ENCODE results near the gene TFPI2.
"Not testable (repeated sequence)": the region's sequence is repeated elsewhere in the genome, so short reads cannot be mapped to it uniquely, and the experiment has no call there.

TFPI2 gene, protein sequence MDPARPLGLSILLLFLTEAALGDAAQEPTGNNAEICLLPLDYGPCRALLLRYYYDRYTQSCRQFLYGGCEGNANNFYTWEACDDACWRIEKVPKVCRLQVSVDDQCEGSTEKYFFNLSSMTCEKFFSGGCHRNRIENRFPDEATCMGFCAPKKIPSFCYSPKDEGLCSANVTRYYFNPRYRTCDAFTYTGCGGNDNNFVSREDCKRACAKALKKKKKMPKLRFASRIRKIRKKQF

DNA sequence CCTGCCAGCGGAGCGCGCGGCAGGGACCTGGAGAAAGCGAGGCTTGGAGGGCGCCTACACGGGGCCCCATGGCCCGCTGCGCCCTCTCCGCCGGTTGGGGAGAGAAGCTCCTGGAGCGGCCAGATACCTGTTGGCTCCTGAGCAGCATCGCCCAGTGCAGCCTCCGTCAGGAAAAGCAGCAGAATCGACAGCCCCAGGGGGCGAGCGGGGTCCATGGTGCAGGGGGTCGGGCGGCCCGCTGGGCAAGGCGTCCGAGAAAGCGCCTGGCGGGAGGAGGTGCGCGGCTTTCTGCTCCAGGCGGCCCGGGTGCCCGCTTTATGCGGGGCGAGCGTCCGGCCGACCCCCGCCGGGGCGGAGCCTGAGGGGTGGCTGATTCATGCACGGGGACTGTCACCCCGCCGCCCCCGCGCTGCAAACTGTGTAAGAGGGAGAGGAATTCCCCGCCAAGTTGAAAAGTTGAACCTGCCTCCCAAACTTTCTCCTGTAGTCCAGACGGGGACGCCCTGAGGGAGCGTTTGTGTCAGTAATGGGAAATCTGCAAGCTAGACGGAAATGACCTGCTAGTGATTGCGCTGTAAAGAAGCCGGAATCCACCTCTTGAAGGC is at the start of gene TFPI2:
TSS of gene TFPI2 (minus strand) at position 290 of the 605 bp plus-strand sequence. CDS start at position 215, 75 bp downstream.
- no peak for DNase-seq

DNA sequence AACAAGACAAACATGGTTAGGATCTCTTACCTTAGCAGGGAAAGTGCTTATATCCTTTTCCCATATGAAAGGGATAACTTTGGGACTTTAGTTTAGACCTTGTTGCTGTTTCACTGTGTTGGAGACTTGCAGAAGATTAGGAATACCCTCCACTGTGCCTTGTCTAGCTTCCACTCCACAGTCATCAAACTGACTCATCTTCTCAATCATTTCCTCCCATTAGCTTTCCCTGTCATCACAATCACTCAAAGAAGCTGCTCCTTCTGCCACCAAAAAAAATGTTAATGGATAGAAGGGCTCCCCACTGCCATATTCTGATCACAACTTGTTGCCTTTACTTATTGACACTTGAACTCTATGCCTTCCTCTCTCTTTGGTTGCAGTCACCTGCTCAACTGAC is 47.7 kb upstream of the TFPI2 start:
- no peak for DNase-seq

DNA sequence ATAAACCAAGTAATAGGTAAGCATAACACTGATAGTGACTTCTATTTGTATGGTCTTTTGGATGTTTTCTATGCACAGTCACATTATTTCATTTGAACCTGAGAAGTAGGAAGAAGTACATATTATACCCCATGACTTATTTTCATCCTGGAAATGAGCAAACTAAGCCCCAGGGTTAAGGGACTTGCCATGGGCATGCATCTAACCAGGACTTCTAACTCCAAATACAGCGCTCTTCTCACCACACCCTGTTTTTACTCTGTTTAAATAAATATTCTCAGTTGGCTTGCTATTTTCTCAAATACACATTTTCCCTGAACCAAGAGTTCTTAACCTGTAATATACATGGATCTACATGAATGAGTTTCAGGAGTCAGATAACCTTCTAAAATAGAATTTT is 47.3 kb upstream of the TFPI2 start:
- no peak for DNase-seq

DNA sequence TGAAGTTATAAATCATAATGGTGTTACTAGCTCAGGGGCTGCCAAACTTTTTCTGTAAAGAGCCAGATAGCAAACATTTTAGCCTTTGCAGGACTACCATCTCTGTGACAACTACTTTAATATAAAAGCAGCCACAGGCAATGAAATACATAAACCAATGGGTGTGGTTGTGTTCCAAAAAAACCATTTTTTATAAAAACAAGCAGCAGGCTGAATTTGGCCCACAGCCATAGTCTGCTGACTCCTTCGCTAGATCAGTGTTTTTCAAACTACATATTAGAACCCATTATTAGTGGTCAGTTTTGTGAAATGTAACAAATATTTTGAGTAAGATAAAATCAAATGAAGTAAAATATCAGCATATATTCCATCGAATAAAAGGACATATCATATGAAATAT is 44.5 kb upstream of the TFPI2 start:
- no peak for DNase-seq

DNA sequence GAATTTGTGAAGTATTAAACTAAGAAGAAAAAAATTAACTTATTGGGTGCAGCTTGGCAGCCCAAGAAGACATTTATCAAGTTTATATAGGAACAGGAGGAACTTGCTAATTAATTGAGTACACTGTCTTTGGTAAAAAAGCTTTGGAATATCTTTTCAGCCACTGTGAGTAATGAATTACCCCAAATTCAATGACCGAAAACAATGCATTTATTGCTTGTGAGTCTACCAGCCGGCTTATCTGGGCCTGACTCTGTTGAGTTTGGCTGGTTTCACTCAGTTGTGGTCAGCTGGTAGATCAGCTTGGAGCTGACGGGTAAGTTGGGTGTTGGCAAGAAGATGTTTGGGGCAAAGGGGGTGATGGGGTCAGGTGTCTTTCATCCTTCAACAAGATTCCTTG is 42.6 kb upstream of the TFPI2 start:
- DNase-seq: no peak

DNA sequence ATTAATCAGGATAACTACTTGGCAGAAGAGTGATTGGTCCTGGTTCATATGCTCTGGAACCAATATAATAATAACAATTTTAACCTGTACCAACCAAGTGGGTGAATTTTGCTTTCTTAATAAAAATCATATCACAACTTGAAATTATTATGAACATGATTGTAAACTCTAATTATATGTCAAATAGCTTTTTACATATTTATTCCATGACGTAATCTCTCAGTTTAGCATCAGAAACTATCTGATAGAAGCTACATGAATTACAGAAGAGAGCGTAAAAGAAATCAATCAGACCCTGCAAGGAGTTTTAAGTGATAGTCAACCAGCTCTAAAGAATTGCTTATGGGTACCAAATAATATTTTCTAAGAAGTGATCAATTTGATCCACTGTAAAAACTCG is 41.1 kb upstream of the TFPI2 start:
- no peak for DNase-seq

DNA sequence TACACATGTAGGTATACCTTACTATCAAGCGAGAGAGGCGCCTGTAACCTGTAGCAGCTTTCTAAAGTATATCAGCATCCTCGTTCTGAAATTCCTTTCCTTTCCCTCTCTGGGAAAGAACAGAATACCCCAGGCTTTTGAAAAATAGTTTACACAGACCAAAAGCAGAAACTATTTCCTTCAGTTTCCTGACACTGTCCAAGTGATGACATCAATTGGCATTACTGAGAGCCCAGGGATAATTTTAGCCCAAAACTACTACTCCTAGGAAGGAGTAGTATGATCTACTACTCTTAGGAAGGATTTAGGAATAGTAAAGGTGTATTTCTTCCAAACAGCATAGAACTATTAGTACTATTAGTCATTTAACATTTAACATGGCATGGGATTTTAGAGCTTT is 37.0 kb upstream of the TFPI2 start:
- DNase-seq: no peak

DNA sequence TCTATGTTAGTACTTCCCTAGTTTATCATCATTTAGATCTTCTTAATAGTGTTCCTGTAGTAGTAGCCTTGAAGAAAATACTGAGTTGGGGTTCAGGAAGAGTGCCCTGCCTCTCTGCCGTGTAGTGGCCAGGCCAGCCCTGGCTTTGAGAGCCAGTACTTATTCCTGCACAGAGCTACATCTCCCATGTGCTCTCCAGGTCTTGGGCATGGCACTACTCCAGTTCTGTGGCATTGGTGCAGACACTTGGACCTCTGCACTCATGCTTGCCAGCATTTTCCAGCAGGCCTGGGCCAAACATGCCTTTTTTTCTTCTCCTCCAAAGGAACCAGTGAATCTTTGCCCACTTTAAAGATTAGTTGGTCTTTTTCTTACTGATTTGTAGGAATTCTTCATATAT is 36.2 kb upstream of the TFPI2 start:
- no peak for DNase-seq

DNA sequence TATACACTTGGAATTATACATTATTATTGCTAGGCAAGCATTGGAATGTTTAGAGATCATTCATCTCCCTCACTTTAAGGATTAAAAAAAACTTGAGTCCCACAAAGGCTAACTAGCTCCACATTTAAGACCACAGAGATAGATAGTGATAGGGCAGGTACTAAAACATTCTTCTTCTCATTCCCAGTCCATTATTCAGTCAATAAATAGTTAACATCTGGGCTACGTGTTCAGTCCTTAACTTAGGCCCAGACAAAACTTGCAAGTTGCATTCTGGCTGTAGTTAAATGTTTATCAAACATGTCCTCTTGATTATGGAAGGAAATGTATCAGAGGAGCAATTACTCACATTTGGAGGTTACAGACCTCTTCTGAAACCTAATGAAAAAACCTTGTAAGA is 33.4 kb upstream of the TFPI2 start:
- no peak for DNase-seq

DNA sequence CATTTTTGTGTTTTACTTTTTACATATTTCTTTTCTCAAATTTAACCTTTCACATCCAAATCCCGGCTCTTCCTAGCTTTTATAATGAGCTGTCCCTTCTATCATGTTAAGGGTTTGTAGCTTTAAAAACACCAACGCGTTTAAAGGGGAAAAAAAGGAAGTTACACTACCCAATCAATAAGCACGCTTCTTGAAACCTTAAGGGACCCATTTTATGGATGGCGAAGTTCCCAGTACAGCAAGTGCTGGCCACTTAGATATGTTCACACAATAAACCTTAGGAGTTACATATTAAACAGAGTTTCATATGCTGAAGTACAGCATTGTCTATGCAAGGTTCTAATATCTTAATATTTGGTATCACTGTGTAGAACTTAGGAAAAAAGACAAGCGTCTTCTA is 32.7 kb upstream of the TFPI2 start:
- DNase-seq: no peak

DNA sequence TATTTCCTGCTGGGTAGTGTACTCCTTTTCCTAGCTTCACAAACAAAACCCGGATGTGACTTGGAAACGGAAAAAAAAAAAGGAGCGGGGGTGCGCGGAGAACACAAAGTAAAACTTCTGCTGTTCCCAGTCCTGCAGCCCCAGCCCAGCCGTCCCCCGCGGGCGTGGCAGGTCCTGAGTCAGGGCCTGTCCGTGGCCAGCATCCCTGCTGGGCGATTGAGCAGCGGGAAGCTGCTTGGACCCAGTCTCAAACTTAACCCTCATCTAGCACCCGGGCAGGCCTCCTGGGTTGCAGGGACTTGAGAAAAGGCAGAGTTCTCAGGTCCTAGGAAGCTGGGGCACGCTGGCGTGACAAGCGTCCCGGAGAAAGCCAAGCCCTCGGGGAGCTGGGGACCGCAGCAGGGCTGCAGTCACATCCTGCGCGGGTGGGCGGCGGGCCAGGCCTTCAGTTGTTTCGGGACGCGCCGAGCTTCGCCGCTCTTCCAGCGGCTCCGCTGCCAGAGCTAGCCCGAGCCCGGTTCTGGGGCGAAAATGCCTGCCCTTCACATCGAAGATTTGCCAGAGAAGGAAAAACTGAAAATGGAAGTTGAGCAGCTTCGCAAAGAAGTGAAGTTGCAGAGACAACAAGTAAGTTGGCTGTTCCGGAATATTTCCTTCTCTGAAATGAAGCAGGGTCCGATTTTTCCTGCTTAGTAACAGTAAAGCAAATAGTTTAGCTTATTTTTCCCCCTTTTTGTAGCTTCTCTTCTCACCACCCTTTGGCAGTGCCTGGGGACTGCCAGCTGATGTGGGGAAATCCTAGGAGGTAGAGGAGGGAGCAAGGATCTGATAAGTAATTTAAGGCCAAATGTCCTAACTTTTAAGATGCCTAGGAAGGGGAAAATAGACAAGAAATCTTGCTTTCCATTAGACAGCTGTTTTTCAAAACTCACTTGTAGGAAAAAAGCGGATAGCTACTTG is 31.3 kb upstream of the TFPI2 start, which contains the start of gene GNG11:
TSS of gene GNG11 (plus strand) at position 129 of the 960 bp plus-strand sequence. CDS start at position 532, 403 bp downstream.
- DNase-seq: no peak

DNA sequence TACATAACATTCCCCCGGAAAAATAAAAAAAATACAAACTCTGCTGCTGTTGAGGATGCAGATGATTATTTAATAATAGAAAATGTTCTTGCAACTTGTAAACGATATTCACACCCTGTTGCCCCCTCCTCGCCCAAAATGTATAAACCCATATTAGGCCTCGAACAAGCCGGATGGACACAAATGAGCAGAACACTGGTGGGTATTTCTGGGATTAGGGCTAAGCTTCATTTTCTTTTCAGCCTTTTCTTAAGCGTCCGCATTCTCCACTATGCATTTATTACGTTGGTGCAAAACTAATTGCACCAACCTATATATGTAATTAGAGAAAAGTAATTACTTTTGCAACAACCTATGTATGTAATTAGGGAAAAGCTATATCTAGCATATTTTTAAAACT is 30.6 kb upstream of the TFPI2 start:
- no peak for DNase-seq

DNA sequence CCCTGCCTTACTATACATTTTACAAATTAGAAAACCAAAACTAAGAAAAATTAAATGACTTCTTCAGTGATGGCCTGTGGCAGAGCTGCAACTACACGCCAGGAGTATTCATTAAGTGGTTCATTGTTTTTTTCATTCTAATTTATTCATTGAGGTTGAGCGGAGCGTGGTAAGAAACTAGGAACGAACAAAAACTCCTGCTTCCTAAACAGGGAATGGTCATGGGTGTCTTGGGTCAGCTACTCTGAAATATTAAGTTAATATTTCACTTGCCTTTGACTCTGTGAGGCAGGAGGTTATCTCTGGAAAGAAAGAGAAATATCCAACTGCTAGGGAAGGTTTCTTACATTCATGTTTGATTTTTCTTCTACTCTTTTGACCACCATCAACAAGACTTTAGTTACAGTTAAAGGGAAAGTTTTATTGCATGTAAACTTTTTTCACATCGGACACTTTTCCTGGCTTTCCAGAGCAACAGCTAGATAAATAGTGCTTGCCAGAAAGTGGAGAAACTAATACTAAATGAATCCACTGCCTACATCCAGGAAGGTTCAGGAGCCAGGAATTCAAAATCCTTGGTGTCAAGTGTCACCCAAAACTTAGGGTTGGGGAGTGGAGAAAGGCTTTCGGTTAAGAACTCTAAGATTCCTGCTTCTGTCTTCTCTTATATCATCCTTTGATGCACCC is 30.1 kb upstream of the TFPI2 start:
- DNase-seq: no peak

DNA sequence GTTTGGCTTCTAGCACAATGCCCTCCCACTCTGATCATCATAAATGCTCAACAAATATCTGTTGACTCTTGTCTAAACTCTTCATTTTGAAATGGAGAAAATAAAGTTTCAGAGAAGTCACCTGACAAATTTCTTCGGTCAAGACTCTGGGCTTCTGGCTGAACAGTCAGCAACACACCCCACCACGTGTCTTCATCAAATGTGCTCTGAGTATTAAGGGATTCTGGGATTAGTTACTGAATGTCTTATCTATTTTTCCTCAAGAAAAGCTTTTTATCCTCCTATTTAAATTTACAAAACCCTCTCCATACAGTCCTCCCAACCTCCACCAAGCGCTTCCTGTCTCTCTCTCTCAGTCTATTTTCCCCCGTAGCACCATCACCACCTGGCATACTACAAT is 25.8 kb upstream of the TFPI2 start:
- DNase-seq: not testable (repeated sequence)

DNA sequence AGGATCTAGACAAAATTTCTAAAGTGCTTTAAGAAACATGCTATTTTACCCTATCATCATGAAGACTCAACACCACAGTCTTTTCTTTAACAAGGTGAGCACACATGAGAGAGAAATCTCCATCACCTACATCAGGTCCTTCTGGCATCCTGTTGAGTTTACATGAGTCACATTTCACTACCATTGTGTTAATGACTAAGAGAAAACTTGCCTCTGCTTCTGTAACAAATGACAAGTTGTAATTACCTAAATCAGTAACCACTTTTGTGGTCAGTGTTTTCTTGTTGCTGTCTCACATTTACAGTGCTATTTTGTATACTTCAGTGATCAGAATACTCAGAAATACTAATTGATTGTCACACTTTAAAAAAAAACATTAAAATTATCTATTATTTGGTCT is 25.3 kb upstream of the TFPI2 start:
- not testable (repeated sequence) for DNase-seq

DNA sequence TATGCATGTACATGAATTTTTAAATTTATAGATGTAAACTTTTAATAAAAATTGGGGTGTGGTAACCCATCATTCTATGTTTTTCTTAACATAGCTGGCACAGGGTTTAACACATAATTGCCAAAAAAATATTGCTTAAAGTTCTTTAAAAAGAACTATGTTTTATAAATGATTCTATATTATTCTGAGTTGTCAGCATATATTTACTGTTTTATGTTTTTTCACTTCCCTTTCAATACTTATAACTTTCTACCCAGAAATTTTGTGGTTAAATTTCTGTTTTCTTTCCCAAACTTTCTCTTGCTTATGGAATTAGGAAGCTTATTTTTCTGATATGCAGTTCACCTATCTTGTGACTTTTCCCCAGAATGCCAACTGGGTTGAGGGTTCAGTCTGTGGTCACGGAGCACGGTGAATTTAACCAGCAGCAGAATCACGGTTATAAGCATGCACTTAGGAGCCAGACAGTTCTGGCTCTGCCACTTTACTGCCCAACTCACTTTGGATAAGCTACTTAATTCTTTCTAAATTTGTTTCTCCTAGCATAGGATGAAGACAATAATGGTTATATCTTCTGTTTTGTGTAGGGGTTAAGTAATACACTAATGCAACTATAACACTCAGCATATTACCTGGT is 24.8 kb upstream of the TFPI2 start:
- not testable (repeated sequence) for DNase-seq

DNA sequence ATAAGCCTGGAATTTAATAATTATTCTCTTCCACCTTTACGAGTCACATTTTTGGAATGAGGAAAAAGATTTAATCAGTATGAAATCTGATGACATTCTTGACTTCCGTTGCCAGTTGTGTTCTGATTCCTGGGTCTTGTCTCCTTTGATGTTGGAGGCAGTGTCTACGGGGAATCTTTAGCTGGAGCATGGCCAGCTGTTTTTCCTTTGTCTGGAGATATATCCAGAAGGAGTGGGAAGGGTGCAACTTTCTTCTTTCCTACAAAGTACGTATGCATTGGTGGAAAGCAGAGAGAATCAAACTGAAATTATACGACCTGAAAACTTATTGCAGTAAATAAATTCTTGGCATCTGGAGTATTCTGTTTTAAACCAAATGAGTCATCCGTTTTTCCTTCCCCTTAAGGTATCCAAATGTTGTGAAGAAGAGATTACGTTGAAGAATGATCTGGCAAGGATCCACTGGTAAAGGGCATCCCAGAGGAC is 24.1 kb upstream of the TFPI2 start:
- DNase-seq: no peak

DNA sequence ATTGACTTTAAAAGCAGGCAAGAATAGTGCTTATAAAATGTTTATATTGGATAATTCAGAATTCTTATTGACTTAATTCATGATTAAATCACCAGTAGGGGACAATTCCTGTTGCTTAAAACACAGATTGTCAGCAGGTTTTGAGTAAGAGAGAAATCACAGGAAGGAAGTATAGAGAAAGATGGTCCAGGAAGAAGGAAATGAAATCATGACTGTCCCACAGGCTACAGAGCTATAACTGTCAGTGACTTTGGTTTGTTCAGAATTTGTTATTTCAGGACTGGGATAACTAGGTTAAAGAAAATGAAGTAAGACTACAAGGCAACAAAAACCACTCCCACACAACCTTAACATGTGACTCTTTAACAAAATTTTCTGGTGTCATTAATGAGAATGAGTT is 22.6 kb upstream of the TFPI2 start:
- no peak for DNase-seq

DNA sequence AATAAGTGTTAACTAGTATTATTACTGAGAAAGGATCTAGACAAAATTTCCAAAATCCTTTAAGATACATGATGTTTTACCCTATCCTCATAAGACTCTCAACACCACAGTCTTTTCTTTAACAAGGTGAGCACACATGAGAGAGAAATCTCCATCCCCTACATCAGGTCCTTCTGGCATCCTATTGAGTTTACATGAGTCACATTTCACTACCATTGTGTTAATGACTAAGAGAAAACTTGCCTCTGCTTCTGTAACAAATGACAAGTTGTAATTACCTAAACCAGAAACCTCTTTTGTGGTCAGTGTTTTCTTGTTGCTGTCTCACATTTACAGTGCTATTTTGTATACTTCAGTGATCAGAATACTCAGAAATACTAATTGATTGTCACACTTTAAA is 21.1 kb upstream of the TFPI2 start:
- DNase-seq: not testable (repeated sequence)

DNA sequence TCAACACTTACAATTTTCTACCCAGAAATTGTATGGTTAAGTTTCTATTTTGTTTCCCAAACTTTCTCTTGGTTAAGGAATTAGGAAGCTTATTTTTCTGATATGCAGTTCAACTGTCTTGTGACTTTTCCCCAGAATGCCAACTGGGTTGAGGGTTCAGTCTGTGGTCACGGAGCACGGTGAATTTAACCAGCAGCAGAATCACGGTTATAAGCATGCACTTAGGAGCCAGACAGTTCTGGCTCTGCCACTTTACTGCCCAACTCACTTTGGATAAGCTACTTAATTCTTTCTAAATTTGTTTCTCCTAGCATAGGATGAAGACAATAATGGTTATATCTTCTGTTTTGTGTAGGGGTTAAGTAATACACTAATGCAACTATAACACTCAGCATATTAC is 20.7 kb upstream of the TFPI2 start:
- DNase-seq: not testable (repeated sequence)

DNA sequence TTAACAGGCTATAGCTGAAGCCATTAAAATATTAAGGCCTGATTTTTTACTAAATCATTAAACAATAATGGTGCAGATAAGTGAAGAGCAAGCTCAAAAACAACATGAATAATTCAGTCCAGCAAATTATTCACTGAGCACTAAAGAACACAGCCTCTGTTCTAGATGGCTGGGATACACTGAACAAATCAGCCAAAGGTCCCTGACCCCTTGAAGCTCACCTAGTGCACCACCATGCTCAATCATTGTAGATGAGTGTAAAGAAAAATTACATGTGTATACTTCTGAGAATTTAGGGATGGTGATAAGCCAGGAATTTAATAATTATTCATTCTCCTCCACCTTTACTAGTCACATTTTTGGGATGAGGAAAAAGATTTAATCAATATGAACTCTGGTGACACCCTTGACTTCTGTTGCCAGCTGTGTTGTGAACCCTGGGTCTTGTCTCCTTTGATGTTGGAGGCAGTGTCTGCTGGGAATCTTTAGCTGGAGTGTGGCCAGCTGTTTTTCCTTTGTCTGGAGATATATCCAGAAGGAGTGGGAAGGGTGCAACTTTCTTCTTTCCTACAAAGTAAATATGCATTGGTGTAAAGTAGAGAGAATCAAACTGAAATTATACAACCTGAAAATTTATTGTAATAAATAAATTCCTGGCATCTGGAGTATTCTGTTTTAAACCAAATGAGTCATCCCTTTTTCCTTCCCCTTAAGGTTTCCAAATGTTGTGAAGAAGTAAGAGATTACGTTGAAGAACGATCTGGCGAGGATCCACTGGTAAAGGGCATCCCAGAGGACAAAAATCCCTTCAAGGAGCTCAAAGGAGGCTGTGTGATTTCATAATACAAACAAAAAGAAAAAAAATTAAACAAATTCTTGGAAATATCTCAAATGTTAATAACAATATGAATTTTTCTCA is 19.8 kb upstream of the TFPI2 start:
- no peak for DNase-seq

Measured in CD4-positive, alpha-beta T cell treated with Interleukin-4 for 1 hour (primary cell).